Neural progenitor cell (in vitro differentiated cells): ENCODE measurements around the gene RAB11FIP3. TPM values are rescaled to one million over a fixed set of nuclear protein-coding genes. Genes with fewer than 3 reads are reported as not detected.

Source experiments
- DNase-seq: peaks from one replicate; pipeline ENCODE4 v3.0.0-alpha.2; 2016; ENCODE audit warnings: low spot score
- H2AFZ ChIP-seq: fragments of 200-600 bp; sonication (generic); replicated peaks from 2 replicates; pipeline ENCODE4 v1.6.1; 2016; ENCODE audit warnings: antibody characterized with exemption
- H3F3A ChIP-seq: fragments of 200-600 bp; sonication (generic); 2 replicates; pipeline ENCODE4 v1.6.1; 2016; ENCODE audit warnings: antibody characterized with exemption, low read depth
- H3K27ac ChIP-seq: fragments of 200-600 bp; sonication (generic); 2 replicates; pipeline ENCODE4 v1.5.1; 2016; ENCODE audit warnings: mild to moderate bottlenecking
- H3K27me3 ChIP-seq: fragments of 200-600 bp; sonication (generic); 2 replicates; pipeline ENCODE4 v1.6.1; 2016; ENCODE audit warnings: mild to moderate bottlenecking, moderate library complexity
- H3K36me3 ChIP-seq: fragments of 200-600 bp; sonication (generic); 2 replicates; pipeline ENCODE4 v1.5.1; 2016
- H3K4me1 ChIP-seq: fragments of 200-600 bp; sonication (generic); 2 replicates; pipeline ENCODE4 v1.6.1; 2016; ENCODE audit warnings: mixed run types
- H3K4me2 ChIP-seq: fragments of 200-600 bp; sonication (generic); 2 replicates; pipeline ENCODE4 v1.6.1; 2016
- H3K4me3 ChIP-seq: fragments of 200-600 bp; sonication (generic); 2 replicates; pipeline ENCODE4 v1.5.1; 2016
- H3K79me2 ChIP-seq: fragments of 200-600 bp; sonication (generic); 2 replicates; pipeline ENCODE4 v1.6.1; 2016; ENCODE audit warnings: low read depth
- H3K9ac ChIP-seq: fragments of 200-600 bp; sonication (generic); 2 replicates; pipeline ENCODE4 v1.6.1; 2016
- H3K9me3 ChIP-seq: fragments of 200-600 bp; sonication (generic); 2 replicates; pipeline ENCODE4 v1.5.1; 2016; ENCODE audit warnings: low read depth
- H4K20me1 ChIP-seq: fragments of 200-600 bp; sonication (generic); 2 replicates; pipeline ENCODE4 v1.6.1; 2016; ENCODE audit warnings: low read depth
- H3K27ac Mint-ChIP-seq: 3 replicates; pipeline ENCODE4 v1.8.0; 2021; ENCODE audit warnings: mixed read lengths
- H3K27me3 Mint-ChIP-seq: 2 replicates; pipeline ENCODE4 v1.8.0; 2022; ENCODE audit warnings: low read depth, mild to moderate bottlenecking, inconsistent platforms, moderate library complexity, mixed read lengths; ENCODE audit not compliant: insufficient read depth
- H3K36me3 Mint-ChIP-seq: 3 replicates; pipeline ENCODE4 v1.8.0; 2021; ENCODE audit warnings: mixed read lengths
- H3K4me1 Mint-ChIP-seq: 3 replicates; pipeline ENCODE4 v1.8.0; 2021; ENCODE audit warnings: mixed read lengths
- H3K4me3 Mint-ChIP-seq: 3 replicates; pipeline ENCODE4 v1.8.0; 2021; ENCODE audit warnings: mild to moderate bottlenecking, moderate library complexity, mixed read lengths
- H3K9me3 Mint-ChIP-seq: 3 replicates; pipeline ENCODE4 v1.8.0; 2020; ENCODE audit warnings: mixed read lengths
- EZH2 ChIP-seq: fragments of 200-600 bp; sonication (generic); IDR thresholded peaks from 2 replicates; pipeline ENCODE4 v1.6.1; 2017; ENCODE audit warnings: antibody characterized with exemption, mild to moderate bottlenecking, moderate library complexity
- EZH2phosphoT487 ChIP-seq: fragments of 200-600 bp; sonication (generic); IDR thresholded peaks from 2 replicates; pipeline ENCODE4 v1.6.1; 2017; ENCODE audit warnings: antibody characterized with exemption
- total RNA-seq: library from RNA; depleted of rRNA; stranded (reverse); fragments of >200 nt; gene quantifications from 2 replicates; pipeline ENCODE4 v1.2.3, GENCODE V29; 2015; ENCODE audit warnings: low replicate concordance
- TF ChIP-seq, protein P1 (sequence below): fragments of 200-600 bp; sonication (generic); IDR thresholded peaks from 2 replicates; pipeline ENCODE4 v1.5.1; 2017; ENCODE audit warnings: antibody characterized with exemption, mild to moderate bottlenecking

Gene RAB11FIP3
- total RNA-seq, 1 donor from 2014 or later = 15.5 TPM

DNA sequence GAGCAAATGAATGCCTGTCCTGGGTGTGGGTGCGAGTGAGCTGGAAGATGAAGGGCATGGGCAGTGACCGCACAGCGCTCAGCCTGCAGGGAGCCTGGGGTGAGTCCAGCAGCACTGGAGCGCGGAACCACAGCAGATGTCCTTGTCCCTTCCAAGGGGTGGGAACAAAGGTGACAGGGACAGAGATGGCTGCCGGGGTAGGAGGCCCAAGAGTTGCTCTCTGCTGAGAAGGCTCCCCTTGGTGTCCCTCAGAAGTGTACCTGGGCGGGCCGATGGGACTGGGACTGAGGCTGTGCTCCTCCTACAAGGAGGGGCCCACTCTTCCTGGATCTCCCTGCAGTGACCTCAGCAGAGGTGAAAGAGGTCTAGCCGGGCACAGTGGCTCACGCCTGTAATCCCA lies 36.1 kb upstream of the RAB11FIP3 start:
- H3K9ac ChIP-seq = no peak overlapping the region
- Mint-ChIP-seq H3K27ac (no peak overlapping the region), H3K36me3 (peaks cover 2% of the 10 kb centered on the region), H3K9me3 (peaks cover 3% of the 10 kb centered on the region), H3K27me3 (peaks cover 12% of the 10 kb centered on the region), H3K4me3 (peak overlapping the region; percentile 3), H3K4me1 (peaks cover 30% of the 10 kb centered on the region)
- H3K36me3 ChIP-seq = no peaks in the 10 kb centered on the region
- H3K9me3 ChIP-seq = no peaks in the 10 kb centered on the region
- H3K27ac ChIP-seq = no peak overlapping the region
- TF ChIP-seq EZH2phosphoT487 (no peak), EZH2 (no peak)
- TF ChIP-seq, protein P1, sequence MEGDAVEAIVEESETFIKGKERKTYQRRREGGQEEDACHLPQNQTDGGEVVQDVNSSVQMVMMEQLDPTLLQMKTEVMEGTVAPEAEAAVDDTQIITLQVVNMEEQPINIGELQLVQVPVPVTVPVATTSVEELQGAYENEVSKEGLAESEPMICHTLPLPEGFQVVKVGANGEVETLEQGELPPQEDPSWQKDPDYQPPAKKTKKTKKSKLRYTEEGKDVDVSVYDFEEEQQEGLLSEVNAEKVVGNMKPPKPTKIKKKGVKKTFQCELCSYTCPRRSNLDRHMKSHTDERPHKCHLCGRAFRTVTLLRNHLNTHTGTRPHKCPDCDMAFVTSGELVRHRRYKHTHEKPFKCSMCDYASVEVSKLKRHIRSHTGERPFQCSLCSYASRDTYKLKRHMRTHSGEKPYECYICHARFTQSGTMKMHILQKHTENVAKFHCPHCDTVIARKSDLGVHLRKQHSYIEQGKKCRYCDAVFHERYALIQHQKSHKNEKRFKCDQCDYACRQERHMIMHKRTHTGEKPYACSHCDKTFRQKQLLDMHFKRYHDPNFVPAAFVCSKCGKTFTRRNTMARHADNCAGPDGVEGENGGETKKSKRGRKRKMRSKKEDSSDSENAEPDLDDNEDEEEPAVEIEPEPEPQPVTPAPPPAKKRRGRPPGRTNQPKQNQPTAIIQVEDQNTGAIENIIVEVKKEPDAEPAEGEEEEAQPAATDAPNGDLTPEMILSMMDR = no peak
- no peak overlapping the region for H3K4me2 ChIP-seq
- DNase-seq = no peak
- H2AFZ ChIP-seq = no peak overlapping the region
- H4K20me1 ChIP-seq = no peaks in the 10 kb centered on the region
- H3K4me3 ChIP-seq = no peak overlapping the region
- H3K79me2 ChIP-seq = no peaks in the 10 kb centered on the region
- H3K27me3 ChIP-seq = peaks cover 2% of the 10 kb centered on the region
- peaks cover 25% of the 10 kb centered on the region for H3F3A ChIP-seq
- H3K4me1 ChIP-seq = peaks cover 6% of the 10 kb centered on the region

DNA sequence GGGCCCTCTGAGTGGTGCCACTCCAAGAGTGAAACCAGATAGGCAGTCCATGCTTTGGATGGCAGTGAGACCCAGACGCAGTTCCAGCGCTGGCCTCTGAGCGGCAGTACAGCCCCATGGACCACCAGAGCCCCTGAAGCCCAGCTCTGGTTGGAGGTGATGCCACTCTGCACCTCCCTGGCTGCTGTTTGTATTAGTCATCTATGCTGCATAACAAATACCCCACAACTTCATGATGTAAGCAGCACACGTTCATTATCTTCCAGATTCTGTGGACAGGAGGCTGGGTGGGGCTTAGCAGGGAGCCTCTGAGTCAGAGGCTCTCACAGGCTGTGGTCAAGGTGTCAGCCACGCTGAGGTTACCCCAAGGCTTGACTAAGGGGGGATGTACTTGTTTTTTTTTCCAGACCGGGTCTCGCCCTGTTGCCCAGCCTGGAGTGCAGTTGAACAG lies 33.5 kb upstream of the RAB11FIP3 start:
- peak; percentile 75 for DNase-seq
- Histone ChIP-seq H3K4me3 (no peak overlapping the region), H4K20me1 (no peaks in the 10 kb centered on the region), H3K9me3 (no peaks in the 10 kb centered on the region), H3K4me1 (peaks cover 11% of the 10 kb centered on the region), H3K27ac (no peak overlapping the region), H3K9ac (no peak overlapping the region), H3F3A (peaks cover 25% of the 10 kb centered on the region), H3K4me2 (no peak overlapping the region), H2AFZ (no peak overlapping the region), H3K36me3 (no peaks in the 10 kb centered on the region), H3K27me3 (peaks cover 2% of the 10 kb centered on the region), H3K79me2 (no peaks in the 10 kb centered on the region)
- Mint-ChIP-seq H3K27me3 (peaks cover 17% of the 10 kb centered on the region), H3K4me1 (peaks cover 32% of the 10 kb centered on the region), H3K36me3 (peaks cover 2% of the 10 kb centered on the region), H3K9me3 (peaks cover 3% of the 10 kb centered on the region), H3K27ac (no peak overlapping the region), H3K4me3 (peak overlapping the region; percentile 36)
- TF ChIP-seq EZH2 = no peak
- TF ChIP-seq, protein P1 = peak; percentile 84

DNA sequence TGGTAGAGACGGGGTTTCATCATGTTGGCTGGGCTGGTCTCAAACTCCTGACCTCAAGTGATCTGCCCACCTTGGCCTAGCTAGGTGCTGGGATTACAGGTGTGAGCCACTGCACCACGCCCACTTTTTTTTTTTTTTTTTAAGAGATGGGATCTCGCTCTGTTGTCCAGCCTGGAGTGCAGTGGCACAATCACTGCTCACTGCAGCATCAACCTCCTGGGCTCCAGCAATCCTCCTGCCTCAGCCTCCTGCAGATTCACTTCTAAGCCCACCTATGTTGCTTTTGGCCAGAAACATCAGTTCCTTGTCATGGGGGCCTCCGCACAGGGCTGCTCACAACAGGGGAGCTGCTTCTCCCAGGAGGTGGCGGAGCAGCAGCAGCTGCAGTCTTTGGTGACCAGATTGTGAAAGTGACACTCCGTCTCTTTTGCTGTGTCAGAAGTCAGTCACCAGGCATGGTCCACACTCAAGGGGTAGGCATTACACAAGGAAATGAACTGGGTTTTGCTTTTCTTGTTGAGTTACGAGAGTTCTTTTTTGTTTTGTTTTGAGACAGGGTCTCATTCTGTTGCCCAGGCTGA lies 32.9 kb upstream of the RAB11FIP3 start:
- H3K4me1 ChIP-seq = peaks cover 11% of the 10 kb centered on the region
- H3K27ac Mint-ChIP-seq = no peak overlapping the region
- no peak overlapping the region for H3K9ac ChIP-seq
- H3K36me3 ChIP-seq = no peaks in the 10 kb centered on the region
- H3K27ac ChIP-seq = no peak overlapping the region
- H3K79me2 ChIP-seq = no peaks in the 10 kb centered on the region
- H3K36me3 Mint-ChIP-seq = peaks cover 2% of the 10 kb centered on the region
- peaks cover 25% of the 10 kb centered on the region for H3F3A ChIP-seq
- TF ChIP-seq EZH2phosphoT487 = no peak
- TF ChIP-seq, protein P1 = no peak
- TF ChIP-seq EZH2 = no peak
- H4K20me1 ChIP-seq = no peaks in the 10 kb centered on the region
- peaks cover 2% of the 10 kb centered on the region for H3K27me3 ChIP-seq
- no peak overlapping the region for H3K4me3 ChIP-seq
- H3K9me3 Mint-ChIP-seq = peaks cover 3% of the 10 kb centered on the region
- H2AFZ ChIP-seq = no peak overlapping the region
- DNase-seq = no peak
- H3K4me3 Mint-ChIP-seq = no peak overlapping the region
- H3K4me2 ChIP-seq = no peak overlapping the region
- H3K4me1 Mint-ChIP-seq = peaks cover 32% of the 10 kb centered on the region
- H3K27me3 Mint-ChIP-seq = peaks cover 15% of the 10 kb centered on the region
- no peaks in the 10 kb centered on the region for H3K9me3 ChIP-seq
